Renal cortex interstitium (tissue), 15 donors: ENCODE results near the gene ZNF507. TPM values are rescaled to one million over a fixed set of nuclear protein-coding genes. Genes with fewer than 3 reads are reported as not detected.

ENCODE experiments used
- DNase-seq, 11 donors: peaks; one replicate each; pipeline ENCODE4 v3.0.0-alpha.2; 2013; ENCODE audit warnings: low read depth in 9 of 11, low spot score in 4 of 11; ENCODE audit errors: extremely low read depth in 1 of 11
- long read RNA-seq, 16 experiments: transcript quantifications; one replicate each; lab custom pipeline, GENCODE V29; 2026
- polyA plus RNA-seq, 3 donors: library from polyadenylated mRNA; unstranded; fragments of 120-200 nt; gene quantifications; one replicate each; pipeline ENCODE4 v1.2.1, GENCODE V29; 2013; ENCODE audit not compliant: insufficient read length in 3 of 3

ZNF507 gene
- polyA plus RNA-seq, result 10 to 100 TPM; 24.7 to 29.7 (median 28.1) TPM
- long read RNA-seq, donor 1, full-length matches to known transcripts, result 1 of 1 reads
- long read RNA-seq, donor 1, partial matches to known transcripts, result 0 of 1 reads
- long read RNA-seq, donor 1, other reads (novel, unspliced or antisense), result 0 of 1 reads
- long read RNA-seq, donor 2, partial matches to known transcripts, result 0 of 1 reads
- long read RNA-seq, donor 2, other reads (novel, unspliced or antisense), result 0 of 1 reads
- long read RNA-seq, donor 3, partial matches to known transcripts, result 8 of 10 reads
- long read RNA-seq, donor 3, other reads (novel, unspliced or antisense), result 0 of 10 reads
- long read RNA-seq, donor 4, full-length matches to known transcripts, result 4 of 4 reads
- long read RNA-seq, donor 4, partial matches to known transcripts, result 0 of 4 reads
- long read RNA-seq, donor 4, other reads (novel, unspliced or antisense), result 0 of 4 reads
- long read RNA-seq, donor 5, full-length matches to known transcripts, result 9 of 15 reads
- long read RNA-seq, donor 5, partial matches to known transcripts, result 6 of 15 reads
- long read RNA-seq, donor 5, other reads (novel, unspliced or antisense), result 0 of 15 reads
- long read RNA-seq, donor 6, full-length matches to known transcripts, result 3 of 3 reads
- long read RNA-seq, donor 6, partial matches to known transcripts, result 0 of 3 reads
- long read RNA-seq, donor 6, other reads (novel, unspliced or antisense), result 0 of 3 reads
- long read RNA-seq, donor 7, full-length matches to known transcripts, result 7 of 13 reads
- long read RNA-seq, donor 7, partial matches to known transcripts, result 6 of 13 reads
- long read RNA-seq, donor 7, other reads (novel, unspliced or antisense), result 0 of 13 reads
- long read RNA-seq, donor 8, partial matches to known transcripts, result 11 of 12 reads
- long read RNA-seq, donor 8, other reads (novel, unspliced or antisense), result 0 of 12 reads
- long read RNA-seq, donor 9, partial matches to known transcripts, result 6 of 7 reads
- long read RNA-seq, donor 9, other reads (novel, unspliced or antisense), result 0 of 7 reads
- long read RNA-seq, donor 10, partial matches to known transcripts, result 5 of 6 reads
- long read RNA-seq, donor 10, other reads (novel, unspliced or antisense), result 0 of 6 reads
- long read RNA-seq, donor 11, partial matches to known transcripts, result 5 of 5 reads
- long read RNA-seq, donor 11, other reads (novel, unspliced or antisense), result 0 of 5 reads
- long read RNA-seq, donor 12, partial matches to known transcripts, result 0 of 1 reads
- long read RNA-seq, donor 12, other reads (novel, unspliced or antisense), result 0 of 1 reads
- long read RNA-seq, donor 13, full-length matches to known transcripts, result 2 of 23 reads
- long read RNA-seq, donor 13, partial matches to known transcripts, result 21 of 23 reads
- long read RNA-seq, donor 13, other reads (novel, unspliced or antisense), result 0 of 23 reads
- long read RNA-seq, donor 14, full-length matches to known transcripts, result 2 of 2 reads
- long read RNA-seq, donor 14, partial matches to known transcripts, result 0 of 2 reads
- long read RNA-seq, donor 14, other reads (novel, unspliced or antisense), result 0 of 2 reads
- long read RNA-seq, donor 15, full-length matches to known transcripts, result 2 of 2 reads
- long read RNA-seq, donor 15, partial matches to known transcripts, result 0 of 2 reads
- long read RNA-seq, donor 15, other reads (novel, unspliced or antisense), result 0 of 2 reads
- long read RNA-seq, donor 16, full-length matches to known transcripts, result 6 of 44 reads
- long read RNA-seq, donor 16, partial matches to known transcripts, result 38 of 44 reads
- long read RNA-seq, donor 16, other reads (novel, unspliced or antisense), result 0 of 44 reads

DNA sequence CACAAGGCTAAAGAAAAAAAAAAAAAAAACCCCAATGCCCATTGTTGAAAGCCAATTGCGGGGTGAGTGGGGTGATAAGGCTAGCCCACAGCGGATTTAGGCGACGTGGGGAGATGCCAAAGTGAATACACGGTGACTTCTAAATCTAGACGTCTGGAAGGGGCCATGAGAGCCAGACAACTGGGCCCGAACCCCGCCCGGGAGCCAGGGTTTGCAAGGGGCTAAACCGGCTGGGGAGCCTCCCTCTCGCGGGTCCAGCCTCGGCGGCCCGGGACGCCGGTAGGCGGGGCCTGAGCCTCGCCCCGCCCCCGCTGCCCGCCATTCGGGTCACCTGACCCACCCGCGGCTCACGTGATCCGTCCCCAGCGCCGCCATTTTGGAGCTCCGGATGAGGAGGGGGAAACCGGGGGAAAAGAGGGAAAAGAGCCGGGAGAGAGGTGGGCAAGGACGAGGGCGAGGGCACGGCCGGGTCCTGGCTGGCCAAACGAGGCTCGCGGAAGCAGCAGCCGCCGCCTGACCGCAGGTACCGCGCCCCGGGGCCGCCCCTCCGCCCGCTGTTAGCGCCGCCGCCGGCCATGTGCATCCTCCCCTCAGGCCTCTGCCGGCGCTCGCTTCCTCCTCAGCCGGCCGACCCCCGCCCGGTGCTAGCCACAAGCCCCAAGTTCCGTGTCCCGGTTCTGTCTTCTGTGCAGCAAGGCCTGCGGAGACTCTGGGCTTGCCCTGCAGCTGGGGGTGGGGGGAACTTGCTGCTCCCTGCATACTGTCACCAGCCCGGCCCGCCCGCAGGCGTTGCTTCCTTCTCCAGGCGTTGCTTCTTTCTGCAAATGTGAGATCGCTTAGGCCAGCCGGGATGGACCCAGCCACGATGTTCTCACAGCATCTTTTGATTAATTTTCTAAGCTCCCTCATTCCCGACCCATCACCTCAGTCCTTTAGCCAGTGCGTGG lies at the start of gene ZNF507:
Gene ZNF507, plus strand, starts transcription at position 350 of the 947 bp plus-strand sequence. CDS start 7,221 bp downstream, outside the sequence.
- peak in 9 of 11 donors; percentile 40 to 81 (median 73) for DNase-seq

DNA sequence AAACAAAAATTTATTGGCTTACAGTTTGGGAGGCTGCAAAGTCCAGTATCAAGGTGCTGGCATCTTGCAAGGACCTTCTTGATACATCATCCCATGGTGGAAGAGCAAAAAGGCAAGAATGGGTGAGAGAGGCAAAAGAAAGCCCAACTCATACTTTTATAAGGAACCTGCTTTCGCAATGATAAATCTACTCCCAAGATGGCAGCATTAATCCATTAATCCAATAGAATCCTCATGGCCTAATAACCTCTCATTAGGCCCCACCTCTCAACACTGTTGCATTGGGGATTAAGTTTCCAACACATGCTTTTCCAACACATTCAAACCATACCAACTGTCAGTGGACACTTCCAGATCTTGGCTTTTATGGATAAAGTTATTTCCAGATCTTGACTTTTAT lies 48.7 kb upstream of the ZNF507 start:
- DNase-seq, result no peak

- DNase-seq, result no peak
These were observed 42.6 kb upstream of the ZNF507 start for GRCh38 chr19:32302778-32303177.

DNA sequence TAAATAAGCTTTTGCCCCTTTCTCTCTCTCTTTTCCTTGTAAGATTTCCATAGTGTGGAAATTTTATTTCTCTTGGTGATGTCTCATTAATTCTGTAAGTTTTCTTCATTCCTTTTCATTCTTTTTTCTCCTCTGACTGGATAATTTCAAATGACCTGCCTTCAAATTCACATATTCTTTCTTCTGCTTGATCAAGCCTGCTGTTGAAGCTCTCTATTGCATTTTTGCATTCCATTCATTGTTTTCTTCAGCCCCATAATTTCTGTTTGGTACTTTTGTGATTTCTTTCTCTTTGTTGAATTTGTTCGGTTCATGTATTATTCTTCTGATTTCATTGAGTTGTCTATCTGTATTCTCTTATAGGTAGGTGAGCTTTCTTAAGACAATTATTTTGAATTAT lies 42.2 kb upstream of the ZNF507 start:
- DNase-seq, result no peak

- no peak for DNase-seq
These were observed 37.8 kb upstream of the ZNF507 start for GRCh38 chr19:32307591-32307990.

- no peak for DNase-seq
These were observed 36.9 kb upstream of the ZNF507 start for GRCh38 chr19:32308431-32309077.

DNA sequence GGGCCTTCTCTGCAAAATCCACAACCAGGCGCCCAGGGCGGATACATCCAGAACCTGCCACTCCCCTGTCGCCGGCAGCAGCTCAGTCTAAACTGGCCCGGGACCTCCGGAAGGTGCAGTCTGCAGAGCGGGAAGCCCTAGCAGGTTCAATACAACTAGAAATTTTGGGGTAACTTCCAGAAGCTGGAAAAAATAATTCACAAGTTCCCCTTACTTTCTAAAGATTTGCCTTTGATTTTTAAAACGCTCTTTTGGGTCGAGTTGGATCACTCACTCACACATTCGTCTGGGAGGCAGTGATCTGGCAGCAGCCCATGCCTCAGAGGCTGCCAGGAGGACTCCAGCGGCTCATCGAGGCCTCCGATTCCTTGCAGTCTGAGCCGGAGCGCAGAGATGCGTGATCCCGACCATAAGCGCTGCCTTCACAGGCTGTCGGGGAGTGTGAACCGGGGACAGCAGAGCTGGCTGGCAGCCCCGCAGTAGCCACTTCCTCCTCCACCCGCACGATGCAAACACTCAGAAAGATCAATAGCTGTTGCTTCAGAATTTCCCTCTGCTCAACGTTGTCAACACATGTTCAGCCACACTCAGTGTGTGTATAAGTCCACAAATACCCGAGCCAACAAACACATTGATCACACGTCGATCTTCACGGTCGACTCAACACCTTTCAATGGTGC lies 35.6 kb upstream of the ZNF507 start:
- DNase-seq, result no peak

- no peak for DNase-seq
These were observed 34.0 kb upstream of the ZNF507 start for GRCh38 chr19:32311371-32311770.

DNA sequence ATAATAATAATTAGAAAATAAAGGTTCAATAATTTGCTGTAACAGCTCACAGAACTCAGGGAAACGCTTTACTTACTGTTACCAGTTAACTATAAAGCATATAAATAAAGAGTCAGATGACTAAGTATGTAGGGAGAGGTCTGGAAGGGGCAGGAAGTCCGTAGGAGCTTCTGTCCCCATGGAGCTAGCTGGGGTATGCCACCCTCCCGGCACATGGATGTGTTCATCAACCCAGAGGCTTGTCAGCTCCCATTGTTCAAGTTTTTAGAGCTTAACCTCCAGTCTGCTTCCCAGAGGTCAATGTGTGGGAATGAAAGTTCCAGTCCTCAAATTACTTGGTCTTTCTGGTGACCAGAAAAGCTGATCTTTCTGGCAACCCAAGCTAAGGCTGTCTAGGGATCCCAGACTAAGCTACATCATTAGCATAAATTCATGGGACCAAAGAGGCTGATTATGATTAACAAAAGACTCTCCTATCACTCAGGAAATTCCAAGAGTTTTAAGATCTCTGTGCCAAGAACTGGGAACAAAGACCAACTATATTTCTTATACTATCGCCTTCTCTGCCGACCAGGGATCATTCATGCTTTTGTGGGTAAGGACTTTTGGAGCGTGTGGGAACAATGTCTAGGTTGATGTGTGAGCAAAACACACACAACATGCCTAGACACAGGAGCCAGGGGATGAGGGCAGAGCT lies 31.7 kb upstream of the ZNF507 start:
- DNase-seq, result no peak

GRCh38 chr19:32316034-32316433 lies 29.4 kb upstream of the ZNF507 start:
- DNase-seq, result no peak

- DNase-seq, result no peak
These were observed 28.3 kb upstream of the ZNF507 start for GRCh38 chr19:32317086-32317485.

- DNase-seq, result no peak
These were observed 26.4 kb upstream of the ZNF507 start for GRCh38 chr19:32318884-32319520.

DNA sequence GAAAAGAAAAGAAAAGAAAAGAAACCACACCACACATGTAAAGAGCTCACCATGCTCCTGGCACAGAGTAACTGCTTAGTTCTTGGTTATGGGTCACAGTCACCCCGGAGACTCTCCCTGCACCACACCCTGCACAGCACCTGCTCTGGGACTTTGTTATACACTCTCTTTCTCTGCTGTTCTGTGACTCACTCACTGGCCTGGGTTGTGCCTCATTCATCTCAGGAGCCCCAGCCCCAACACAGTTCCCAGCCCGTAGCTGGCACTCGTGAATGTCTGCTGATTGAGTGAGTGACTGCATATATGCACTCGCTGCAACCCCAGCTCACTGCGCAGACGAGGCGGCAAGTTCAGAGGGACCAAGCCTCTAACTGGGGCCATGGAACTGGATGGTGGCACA lies 22.9 kb upstream of the ZNF507 start:
- no peak for DNase-seq

- no peak for DNase-seq
These were observed 20.7 kb upstream of the ZNF507 start for GRCh38 chr19:32324631-32325285.
